Retinal pigment epithelial cell (primary cell): Measurements from ENCODE around the gene LRRC34.
A peak's percentile ranks its signal among the peaks of the same experiment; 100 is the strongest.

Experiments
- DNase-seq: peaks from one replicate; pipeline ENCODE4 v3.0.0-alpha.2; 2010; ENCODE audit warnings: low read depth
- H3K4me3 ChIP-seq: 2 replicates; pipeline ENCODE4 v1.5.1; 2011; ENCODE audit warnings: mild to moderate bottlenecking, low read length, control low read depth, moderate library complexity
- TF ChIP-seq, protein P1 (sequence below): conservative IDR thresholded peaks from 2 replicates; pipeline ENCODE4 v1.5.1; 2011; ENCODE audit warnings: low read depth, low read length, control low read depth, inconsistent platforms

LRRC34 gene

DNA sequence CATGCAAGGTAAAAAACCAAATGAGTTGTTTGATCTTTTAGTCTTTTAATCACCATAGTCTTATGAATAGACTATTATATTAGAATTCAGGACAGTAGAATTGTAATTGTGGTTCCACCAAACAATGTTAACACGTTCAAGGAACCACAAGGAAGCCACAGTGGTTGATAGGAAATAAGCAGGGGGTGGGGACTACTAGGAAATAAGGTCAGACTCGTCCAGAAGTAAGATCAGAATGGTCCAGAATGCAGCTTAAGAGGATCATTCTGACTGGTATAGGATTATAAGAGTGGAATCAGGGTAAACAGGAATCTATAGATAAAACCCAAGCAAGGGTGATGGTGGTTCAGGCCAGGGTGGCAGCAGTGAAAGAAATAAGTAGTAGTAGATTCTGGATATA lies 32.0 kb downstream of the LRRC34 start:
- TF ChIP-seq, protein P1, sequence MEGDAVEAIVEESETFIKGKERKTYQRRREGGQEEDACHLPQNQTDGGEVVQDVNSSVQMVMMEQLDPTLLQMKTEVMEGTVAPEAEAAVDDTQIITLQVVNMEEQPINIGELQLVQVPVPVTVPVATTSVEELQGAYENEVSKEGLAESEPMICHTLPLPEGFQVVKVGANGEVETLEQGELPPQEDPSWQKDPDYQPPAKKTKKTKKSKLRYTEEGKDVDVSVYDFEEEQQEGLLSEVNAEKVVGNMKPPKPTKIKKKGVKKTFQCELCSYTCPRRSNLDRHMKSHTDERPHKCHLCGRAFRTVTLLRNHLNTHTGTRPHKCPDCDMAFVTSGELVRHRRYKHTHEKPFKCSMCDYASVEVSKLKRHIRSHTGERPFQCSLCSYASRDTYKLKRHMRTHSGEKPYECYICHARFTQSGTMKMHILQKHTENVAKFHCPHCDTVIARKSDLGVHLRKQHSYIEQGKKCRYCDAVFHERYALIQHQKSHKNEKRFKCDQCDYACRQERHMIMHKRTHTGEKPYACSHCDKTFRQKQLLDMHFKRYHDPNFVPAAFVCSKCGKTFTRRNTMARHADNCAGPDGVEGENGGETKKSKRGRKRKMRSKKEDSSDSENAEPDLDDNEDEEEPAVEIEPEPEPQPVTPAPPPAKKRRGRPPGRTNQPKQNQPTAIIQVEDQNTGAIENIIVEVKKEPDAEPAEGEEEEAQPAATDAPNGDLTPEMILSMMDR = no peak
- DNase-seq = no peak
- no peak overlapping the region for H3K4me3 ChIP-seq

DNA sequence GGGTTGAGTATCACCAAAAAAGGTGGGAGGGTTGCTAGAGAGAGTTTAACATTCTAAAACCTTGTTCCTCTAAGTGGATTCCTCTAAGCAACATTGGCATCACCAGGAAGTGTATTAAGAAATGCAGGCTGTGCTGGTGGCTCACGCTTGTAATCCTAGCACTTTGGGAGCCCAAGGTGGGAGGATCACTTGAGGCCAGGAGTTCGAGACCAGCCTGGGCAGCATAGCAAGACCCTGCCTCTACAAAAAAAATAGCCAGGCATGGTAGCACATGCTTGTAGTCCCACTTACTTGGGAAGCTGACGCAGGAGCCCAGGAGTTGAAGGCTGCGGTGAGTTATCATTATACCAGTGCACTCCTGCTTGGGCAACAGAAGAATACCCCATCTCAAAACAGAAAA lies 34.9 kb downstream of the LRRC34 start:
- TF ChIP-seq, protein P1 = no peak
- DNase-seq = no peak
- H3K4me3 ChIP-seq = no peak overlapping the region

DNA sequence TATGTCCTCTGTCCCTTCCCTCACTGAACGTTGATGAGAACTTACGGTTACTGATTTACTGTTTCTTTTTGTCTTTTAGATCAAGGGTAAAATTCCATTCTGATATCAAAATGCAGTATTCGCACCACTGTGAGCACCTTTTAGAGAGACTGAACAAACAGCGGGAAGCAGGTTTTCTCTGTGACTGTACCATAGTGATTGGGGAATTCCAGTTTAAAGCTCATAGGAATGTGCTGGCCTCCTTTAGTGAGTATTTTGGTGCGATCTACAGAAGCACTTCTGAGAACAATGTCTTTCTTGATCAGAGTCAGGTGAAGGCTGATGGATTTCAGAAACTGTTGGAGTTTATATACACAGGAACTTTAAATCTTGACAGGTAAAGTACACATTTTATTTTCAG lies 38.5 kb downstream of the LRRC34 start:
- H3K4me3 ChIP-seq = peak overlapping the region; percentile 97
- TF ChIP-seq, protein P1 = no peak
- DNase-seq = no peak

DNA sequence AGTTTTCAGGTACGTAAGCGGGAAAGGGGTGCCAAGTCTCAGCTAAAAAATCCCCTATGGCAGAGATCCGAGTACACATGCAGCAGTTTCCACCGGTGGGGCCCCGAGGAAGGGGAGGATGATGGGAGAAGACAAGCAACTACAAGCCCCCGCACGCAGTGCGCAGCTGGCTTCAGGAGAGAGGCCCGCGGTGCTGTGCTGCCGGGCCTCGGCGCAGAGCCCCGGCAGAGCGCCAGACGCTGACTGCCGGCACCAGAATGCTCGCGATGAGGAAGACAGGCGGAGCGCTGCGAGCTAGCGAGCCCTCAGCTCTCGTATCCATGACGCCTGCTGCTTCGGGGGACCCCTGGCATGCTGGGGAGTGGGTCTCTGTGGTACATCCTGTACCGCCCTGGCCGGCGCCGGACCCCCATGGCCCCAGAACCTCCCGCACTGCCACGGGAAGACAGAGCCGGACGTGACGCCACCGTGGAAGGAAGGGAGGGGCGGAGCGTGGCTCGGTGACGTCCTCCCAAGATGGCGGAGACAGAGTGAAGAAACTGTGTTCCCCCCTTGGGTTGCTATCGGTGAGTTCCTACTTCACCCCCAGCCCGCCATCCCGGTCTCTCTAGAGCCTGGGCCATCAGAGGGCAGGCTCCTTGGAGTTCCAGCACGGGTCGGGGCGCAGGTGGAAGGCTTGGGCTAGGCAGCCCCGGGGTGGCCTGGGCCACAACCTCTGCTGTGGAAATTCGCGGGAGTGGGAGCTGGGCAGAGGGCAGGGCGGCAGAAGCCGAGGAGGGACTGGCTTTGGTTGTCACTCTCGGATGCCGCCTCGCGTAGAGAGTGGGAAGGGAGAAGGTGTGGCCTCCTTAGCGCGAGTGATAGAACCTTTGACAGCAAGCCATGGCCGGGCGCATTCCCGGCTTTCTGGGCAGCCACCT lies 39.5 kb downstream of the LRRC34 start, which contains the start of gene MYNN:
MYNN (plus strand) TSS at position 500 of the 920 bp plus-strand sequence. CDS start 900 bp downstream, outside the sequence.
- TF ChIP-seq, protein P1 = peak; percentile 0
- DNase-seq = peak; percentile 56
- peak within 1 kb of the TSS; percentile 97 for H3K4me3 ChIP-seq

DNA sequence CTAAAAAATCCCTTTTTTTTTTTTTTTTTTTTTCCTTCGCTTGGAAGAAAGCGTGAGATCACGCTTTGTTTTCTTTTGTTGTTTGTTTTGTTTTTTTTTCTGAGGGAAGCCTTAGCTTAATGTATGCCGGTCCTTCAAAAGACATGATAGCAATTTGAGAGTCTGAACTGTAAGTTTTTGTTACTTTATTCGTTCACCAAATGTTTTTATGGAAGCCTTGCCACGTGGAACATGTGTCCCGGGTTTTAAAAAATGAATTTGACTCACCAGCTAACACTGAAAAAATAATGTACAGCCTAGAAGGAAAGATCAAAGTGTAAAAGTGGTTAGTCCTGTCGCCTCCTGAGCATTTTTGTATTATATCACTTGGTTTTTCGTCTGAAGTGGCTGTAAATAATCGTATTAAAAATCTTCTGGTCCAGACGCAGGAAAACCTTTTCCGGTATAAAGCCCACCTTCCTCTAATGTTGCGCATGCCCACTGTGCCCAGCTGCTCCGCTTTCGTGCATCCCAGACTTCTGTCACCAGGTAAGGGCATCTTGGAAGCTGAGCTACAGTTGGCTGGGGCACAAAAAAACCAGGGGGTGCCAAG lies 40.3 kb downstream of the LRRC34 start:
- peak; percentile 48 for DNase-seq
- TF ChIP-seq, protein P1 = no peak
- peak overlapping the region; percentile 97 for H3K4me3 ChIP-seq

DNA sequence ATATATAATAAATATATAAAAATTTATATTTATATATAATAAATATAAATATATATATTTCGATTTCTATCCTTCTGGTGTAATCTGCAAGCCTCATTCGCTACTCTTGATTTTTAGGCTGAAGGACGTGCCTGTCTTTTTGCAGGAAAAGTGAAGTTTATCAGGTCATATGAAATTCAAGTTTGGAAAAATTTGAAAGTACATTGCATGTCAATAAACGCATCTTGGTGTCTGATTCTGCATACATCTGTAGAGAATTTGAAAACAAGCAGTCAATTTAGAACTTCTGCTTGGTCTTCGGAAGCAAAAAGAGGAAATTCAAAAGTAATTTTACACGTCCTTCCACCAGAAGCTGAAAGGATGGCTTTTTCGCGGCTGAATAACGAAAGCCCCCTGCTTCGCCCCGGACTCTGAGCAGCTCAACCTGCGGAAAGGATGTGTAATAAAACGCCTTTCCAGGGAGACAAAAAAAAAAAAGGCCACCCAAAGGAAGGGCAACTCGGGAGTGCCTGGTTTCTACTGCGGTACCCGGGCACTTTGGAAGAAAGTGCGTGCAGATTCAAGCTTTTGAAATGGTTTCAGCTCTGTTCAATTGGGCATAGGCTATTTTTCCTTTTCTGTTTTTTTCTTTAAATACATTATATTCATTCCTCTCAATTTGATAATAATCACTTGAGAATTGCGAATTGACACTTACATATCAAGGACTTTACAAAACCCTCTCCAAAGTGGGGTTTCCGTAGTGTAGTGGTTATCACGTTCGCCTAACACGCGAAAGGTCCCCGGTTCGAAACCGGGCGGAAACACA lies 41.0 kb downstream of the LRRC34 start:
- peak overlapping the region; percentile 97 for H3K4me3 ChIP-seq
- DNase-seq = peak; percentile 16
- TF ChIP-seq, protein P1 = no peak
